ENCODE data around the gene KCNK4.
A peak's percentile ranks its signal among the peaks of the same experiment; 100 is the strongest.
"Not testable (repeated sequence)": the region's sequence is repeated elsewhere in the genome, so short reads cannot be mapped to it uniquely, and the experiment has no call there.

KCNK4 gene

GRCh38 chr11:64313491-64314145 is 22.5 kb downstream of the KCNK4 start:
- TF ChIP-seq CTCF (IDR thresholded peaks at IDR 0.05; ENCODE audit: low read depth, low read length) = no peak
- peak; percentile 50 to 60 for DNase-seq (ENCODE audit: low read depth in 2 of 2)
- H3K4me3 ChIP-seq (replicated peaks in 1 of 2; ENCODE audit: low read depth in 2 of 2, low read length in 2 of 2) = peak overlapping the region in 1 of 2 donors; percentile 28

- no peak for DNase-seq (ENCODE audit: low read depth in 2 of 2)
- TF ChIP-seq CTCF (IDR thresholded peaks at IDR 0.05; ENCODE audit: low read depth, low read length) = peak; percentile 42
- peak overlapping the region in 1 of 2 donors; percentile 28 for H3K4me3 ChIP-seq (replicated peaks in 1 of 2; ENCODE audit: low read depth in 2 of 2, low read length in 2 of 2)
Observed at GRCh38 chr11:64314146-64314804, 23.2 kb downstream of the KCNK4 start.

GRCh38 chr11:64314805-64315561 is 23.9 kb downstream of the KCNK4 start:
- no peak for TF ChIP-seq CTCF (IDR thresholded peaks at IDR 0.05; ENCODE audit: low read depth, low read length)
- no peak for DNase-seq (ENCODE audit: low read depth in 2 of 2)
- H3K4me3 ChIP-seq (replicated peaks in 1 of 2; ENCODE audit: low read depth in 2 of 2, low read length in 2 of 2) = no peak overlapping the region

- H3K4me3 ChIP-seq (replicated peaks in 1 of 2; ENCODE audit: low read depth in 2 of 2, low read length in 2 of 2); DNase-seq (ENCODE audit: low read depth in 2 of 2): not testable (repeated sequence)
Observed at GRCh38 chr11:64315667-64316526, 24.8 kb downstream of the KCNK4 start.

GRCh38 chr11:64316672-64317324 is 25.7 kb downstream of the KCNK4 start:
- H3K4me3 ChIP-seq (replicated peaks in 1 of 2; ENCODE audit: low read depth in 2 of 2, low read length in 2 of 2) = peak overlapping the region; percentile 96 to 98
- DNase-seq (ENCODE audit: low read depth in 2 of 2) = no peak
- no peak for TF ChIP-seq CTCF (IDR thresholded peaks at IDR 0.05; ENCODE audit: low read depth, low read length)

GRCh38 chr11:64317325-64317960 is 26.3 kb downstream of the KCNK4 start, which contains the start of gene TRMT112:
TRMT112 (minus strand) TSS chr11:64317559; CDS start chr11:64317526, 33 bp downstream.
- H3K4me3 ChIP-seq (replicated peaks in 1 of 2; ENCODE audit: low read depth in 2 of 2, low read length in 2 of 2) = peak within 1 kb of the TSS; percentile 96 to 98
- DNase-seq (ENCODE audit: low read depth in 2 of 2) = peak; percentile 97 to 99
- no peak for TF ChIP-seq CTCF (IDR thresholded peaks at IDR 0.05; ENCODE audit: low read depth, low read length)

Measured in cardiac fibroblast (primary cell).